ENCODE results near the gene FGF11. TPM values are rescaled to one million over a fixed set of nuclear protein-coding genes. Genes with fewer than 3 reads are reported as not detected.

The FGF11 gene
- 2.1 and 3.9 TPM in 2 replicates for total RNA-seq

DNA sequence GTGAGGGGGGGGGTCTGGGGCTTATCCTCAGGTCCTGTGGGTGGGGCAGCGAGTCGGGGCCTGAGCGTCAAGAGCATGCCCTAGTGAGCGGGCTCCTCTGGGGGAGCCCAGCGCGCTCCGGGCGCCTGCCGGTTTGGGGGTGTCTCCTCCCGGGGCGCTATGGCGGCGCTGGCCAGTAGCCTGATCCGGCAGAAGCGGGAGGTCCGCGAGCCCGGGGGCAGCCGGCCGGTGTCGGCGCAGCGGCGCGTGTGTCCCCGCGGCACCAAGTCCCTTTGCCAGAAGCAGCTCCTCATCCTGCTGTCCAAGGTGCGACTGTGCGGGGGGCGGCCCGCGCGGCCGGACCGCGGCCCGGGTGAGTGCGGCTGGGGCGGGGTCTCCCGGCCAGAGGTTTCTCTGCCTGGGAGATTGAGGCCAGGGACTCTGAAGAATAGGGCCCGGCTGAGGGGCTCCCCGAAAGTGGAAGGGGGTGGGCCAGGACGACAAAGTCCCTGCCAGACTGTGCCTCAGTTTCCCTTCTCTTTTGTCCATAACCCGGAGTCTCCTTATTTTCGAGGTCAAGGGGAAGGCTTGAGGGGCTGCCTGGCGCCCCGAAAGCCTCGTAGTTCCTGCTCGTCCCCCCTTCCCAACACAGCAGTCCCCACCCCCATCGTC is at the start of gene FGF11:
TSS of gene FGF11 (plus strand) at position 51 of the 651 bp plus-strand sequence. CDS start at position 160, 109 bp downstream.

DNA sequence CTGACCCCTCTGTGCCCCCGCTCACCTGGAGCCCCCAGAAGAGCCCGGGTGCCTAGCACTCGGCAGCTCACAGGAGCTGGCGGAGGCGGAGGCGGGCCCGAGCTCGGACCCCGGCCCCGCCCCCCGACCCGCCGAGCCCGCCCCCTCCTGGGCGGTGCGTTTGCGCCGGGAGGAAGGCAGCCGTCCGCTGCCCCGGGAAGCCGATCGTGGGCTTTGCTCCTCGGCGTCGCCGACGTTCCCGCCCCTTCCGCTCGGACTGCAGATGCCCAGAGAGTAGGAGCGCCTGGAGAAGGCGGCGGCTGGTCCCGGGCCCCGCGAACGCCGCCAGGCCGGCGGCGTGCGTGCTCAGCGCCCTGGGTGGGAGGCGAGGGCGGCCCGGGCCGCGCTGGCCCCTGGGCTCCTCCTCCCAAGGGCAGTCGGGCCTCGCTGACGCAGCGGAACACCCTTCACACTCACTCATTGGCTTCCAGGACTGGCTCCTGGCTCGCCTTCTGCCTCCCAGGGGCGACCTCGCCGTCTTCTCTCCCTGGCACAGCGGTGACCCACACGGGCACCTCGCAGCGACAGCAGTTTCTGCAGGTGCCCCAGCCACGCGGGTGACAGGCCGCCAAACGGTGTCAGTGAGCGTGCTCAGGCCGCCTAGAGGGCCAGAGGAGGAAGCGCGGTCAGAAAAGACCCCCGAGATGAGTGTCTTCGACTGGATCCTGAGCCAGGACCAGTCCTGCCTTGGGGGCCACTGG is 44.7 kb upstream of the FGF11 start, which contains the start of gene PLSCR3:
TSS of gene PLSCR3 (minus strand) at position 74 of the 740 bp plus-strand sequence. CDS start 415 bp downstream, outside the sequence.

DNA sequence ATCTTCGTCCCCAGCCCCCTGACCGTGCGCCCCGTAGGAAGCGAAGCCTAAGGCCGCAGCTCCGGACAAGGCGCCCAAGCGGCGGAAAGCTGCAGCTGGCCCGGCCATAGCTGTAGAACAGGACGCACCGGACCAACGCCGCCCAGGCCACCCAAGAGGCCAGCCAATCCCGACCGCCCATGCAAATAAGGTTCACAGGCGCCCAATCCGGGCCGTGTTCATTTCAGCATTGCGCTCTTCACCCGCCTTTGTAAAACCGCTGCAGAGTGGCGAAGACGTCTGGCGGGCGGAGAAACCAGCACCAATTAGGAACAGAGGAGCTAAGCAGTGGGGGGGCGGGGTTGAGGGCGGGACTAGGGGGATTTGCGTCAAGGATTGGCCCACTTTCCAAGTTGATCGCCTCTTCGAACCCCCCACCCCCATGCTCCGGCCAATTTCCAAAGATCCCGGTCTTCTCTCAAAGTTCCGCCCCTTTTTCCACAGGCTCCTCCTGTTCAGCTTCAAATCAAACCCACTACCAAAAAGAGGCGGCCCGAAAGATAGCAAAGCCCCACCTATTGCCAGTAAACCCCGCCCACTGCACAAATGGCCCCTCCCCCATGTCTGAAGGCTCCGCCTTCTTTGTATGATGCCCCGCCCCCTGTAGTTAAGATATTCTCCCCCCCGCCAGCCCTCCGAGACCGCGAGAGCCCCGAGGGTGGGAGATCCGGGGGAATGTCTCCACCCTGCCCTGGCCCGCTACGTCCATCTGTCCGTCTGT is 35.2 kb upstream of the FGF11 start, which contains the start of gene TMEM256:
TSS of gene TMEM256 (minus strand) at position 121 of the 760 bp plus-strand sequence. CDS start at position 108, 13 bp downstream.

DNA sequence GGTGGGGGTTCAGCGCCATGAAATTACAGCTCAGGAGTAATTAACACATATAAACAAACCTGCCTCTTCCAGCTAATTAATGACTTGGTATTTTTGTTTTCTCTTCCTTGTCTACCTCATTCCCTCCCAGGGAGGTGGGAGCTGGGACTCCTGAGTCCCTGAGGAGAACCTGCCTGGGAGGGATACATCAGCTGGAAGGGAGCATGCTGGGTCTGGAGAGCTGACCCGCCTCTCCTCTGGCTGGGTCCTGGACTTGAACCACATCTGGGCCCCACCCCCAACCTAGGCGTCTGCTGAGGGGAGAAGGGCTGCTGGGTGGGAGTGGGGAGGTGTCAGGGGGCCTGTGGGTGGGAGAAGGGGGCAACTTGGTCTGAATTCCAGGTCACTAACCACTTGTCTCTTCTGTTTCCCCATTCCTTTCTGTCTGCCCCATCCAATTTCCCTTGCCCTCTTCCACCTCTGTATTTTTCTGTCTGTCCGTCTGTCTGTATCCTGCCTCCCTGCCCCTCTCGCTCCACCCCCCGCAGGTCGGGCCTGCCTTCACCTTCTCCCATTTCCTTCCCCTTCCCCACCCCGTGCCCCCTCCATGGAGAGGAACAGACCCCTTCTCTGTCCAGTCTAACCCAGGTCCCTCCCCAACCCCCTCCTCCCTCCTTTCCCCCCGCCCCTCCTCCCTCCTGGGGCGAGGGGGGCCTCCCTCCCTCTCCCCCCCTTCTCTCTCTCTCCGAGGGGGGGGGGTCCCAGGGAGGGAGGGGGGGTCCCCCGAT is 31.6 kb upstream of the FGF11 start, which contains the start of gene NLGN2:
TSS of gene NLGN2 (plus strand) at position 361 of the 767 bp plus-strand sequence. CDS start 411 bp downstream, outside the sequence.

DNA sequence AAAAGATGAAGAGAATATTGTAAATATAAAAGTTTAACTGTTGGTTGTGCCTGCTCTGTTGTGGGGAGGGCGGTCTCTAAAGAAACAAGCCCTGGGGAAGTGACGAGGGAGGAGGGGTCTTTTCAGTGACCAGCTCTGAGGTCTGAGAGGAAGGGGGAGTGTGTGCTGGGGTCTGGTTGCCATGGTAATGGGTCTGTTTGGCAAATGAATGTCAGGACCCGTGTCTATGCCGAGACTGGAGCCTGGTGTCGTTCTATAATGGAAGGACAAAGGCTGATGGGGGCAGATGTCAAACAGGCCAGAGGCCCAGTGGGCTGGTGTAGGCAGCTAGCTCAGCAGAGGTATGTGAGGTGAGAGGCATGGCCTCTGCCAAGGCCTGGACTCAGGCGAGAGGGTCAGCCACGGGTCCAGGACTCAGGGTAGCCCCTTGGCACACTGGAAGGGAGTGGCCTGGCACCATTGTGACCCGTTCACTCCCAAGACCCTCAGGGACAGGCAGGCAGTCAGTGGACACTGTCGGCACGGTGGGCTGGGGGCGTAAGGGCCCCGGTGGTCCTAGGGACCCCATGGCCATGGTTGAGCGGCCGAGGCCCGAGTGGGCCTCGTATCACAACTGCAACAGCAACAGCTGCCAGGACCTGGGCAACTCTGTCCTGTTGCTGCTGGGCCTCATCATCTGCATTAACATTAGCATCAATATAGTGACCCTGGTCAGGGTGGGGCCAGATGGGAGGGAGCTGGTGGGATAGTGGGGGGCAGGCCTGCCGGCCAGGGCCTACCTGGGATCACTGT is 19.3 kb upstream of the FGF11 start, which contains the start of gene SPEM1:
TSS of gene SPEM1 (plus strand) at position 506 of the 792 bp plus-strand sequence. CDS start at position 567, 61 bp downstream.

DNA sequence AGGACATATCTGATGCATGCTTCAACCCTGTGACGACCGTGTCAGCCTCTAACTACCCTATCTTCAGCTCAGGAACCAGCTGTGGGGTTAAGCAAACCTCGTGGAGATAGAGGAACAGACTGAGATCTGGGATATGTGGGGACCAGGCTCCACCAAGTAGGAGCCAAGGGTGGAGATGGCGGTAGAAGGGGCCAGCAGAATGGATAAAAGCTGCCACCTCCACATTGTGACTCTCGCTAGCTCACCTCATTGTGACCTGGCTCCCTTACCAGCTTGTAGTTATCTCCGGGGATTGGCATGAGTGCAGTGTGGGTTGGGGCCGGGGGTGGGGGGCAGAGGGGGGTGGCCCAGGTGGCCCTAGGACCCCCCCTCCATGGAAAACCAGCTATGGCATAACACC is 14.0 kb upstream of the FGF11 start, which contains the start of gene SPEM2:
TSS of gene SPEM2 (plus strand) at position 301 of the 400 bp plus-strand sequence. CDS start at position 374, 73 bp downstream.

DNA sequence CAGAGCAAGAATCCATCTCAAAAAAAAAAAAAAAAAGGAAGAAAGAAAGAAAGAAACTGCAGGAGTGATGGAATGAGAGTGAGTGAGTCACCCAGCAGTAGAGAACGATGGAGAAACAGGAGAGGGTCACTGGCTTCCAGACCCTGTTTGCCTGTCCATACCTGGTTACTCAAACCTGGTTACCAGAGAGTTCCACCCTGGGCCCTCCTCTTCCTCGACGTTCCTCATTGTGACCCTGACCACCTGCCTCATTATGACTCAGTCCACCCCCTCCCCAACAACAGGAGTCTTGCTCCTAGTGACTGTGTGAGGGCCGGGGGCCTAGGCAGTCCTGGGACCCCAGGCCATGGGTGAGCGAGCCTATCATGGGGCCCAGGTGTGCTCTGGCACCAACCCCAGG is 10.8 kb upstream of the FGF11 start, which contains the start of gene SPEM3:
TSS of gene SPEM3 (plus strand) at position 301 of the 400 bp plus-strand sequence. CDS start at position 347, 46 bp downstream.

DNA sequence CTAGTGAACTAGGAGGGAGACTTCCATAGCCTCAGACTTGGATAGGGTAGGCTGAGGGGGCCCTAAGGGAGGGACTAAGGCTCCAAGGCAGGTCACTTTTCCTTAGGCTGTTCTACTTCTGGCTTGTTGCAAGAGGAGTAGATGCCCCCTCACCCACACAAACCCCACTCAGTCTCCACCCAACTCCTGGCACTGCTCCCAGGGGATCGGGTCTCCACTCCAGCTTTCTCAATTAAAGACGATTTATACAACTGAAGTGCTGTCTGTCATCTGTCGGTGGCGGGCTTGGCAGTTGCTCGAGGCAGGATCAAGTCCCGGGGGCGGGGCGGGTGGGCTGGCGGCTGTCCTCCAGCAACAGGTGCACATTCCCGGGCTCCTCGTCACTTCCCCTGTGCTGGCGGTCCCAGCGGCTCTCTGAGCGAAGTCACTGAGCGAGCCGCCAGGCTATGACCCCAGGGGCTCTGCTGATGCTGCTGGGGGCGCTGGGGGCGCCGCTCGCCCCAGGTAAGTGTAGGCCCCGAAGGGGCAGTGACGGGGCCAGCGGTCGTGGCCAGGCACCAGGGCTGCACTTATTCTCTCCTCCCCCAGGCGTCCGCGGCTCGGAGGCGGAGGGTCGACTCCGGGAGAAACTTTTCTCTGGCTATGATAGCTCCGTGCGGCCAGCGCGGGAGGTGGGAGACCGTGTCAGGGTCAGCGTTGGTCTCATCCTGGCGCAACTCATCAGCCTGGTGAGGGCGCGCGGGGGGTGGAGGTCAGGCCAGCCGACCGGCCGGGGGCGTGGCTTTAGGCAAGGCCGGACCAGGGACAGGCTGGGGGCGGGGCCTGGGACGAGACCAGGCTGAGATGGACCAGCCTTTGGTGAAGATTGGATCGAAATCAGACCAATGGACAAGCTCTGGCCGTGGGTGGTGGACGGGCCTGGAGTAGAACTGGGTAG is 5.6 kb downstream of the FGF11 start, which contains the start of gene CHRNB1:
TSS of gene CHRNB1 (plus strand) at position 380 of the 937 bp plus-strand sequence. CDS start at position 447, 67 bp downstream.

DNA sequence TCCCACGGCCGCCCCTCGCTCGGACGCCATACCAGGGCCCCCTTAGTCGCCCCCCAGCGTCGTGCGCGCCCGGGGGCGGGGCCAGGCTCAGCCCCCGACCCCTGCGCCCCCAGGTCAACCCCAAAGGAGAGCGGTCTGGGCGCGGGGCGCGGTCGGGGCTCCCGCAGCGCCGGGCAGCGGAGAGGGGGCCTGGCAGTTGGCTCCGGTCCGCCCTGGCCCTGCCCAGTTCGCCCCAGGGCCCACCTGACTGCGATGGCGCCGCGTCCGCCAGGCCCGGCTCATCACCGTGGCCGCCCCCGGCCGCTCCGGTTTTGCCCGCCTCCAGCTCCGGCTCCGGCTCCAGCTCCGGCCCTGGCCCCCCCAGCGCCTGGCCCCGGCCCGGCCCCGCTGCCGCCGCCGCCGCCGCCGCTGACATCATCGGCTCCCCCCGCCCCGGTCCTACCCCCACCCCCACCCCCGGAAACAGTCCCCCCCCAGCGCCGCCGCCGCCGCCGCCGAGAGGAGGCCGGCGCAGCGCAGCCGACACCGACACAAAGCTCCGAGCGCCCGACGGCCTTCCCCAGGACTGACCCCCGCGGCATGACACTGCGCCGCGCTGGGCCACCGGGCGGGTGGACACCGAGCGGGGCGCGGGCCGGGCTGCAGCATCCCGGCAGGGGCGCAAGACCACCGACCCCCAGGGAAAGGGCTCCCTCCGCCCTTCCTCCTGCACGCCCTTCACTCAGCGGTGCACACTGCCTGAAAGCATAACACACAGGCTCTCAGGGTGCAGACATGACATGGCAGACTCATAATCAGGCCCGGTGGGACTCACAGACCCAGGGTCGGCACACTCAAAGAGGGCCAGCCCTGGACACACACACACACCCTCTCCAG is 40.1 kb downstream of the FGF11 start, which contains the start of gene ZBTB4:
TSS of gene ZBTB4 (minus strand) at position 419 of the 876 bp plus-strand sequence. CDS start 12,830 bp downstream, outside the sequence.

DNA sequence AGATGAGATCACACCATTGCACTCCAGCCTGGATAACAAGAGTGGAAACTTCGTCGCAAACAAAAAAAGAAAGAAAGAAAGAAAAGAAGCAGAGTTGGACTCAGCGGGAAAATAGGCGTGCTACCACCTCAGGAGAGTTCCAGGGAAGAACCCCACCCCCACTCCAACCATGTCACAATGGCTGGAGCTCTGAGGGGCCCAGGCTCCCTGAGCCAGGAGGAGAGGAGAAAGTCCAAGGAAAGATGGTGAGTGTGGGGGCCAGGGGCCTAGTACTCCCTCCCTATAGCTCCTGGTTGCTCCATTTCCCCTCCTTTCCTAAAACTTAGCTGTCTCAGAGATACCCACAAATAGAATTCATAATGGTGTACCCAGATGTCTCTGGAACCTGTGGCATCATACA is 42.0 kb downstream of the FGF11 start, which contains the start of gene SLC35G6:
TSS of gene SLC35G6 (plus strand) at position 172 of the 400 bp plus-strand sequence. CDS start at position 243, 71 bp downstream.

DNA sequence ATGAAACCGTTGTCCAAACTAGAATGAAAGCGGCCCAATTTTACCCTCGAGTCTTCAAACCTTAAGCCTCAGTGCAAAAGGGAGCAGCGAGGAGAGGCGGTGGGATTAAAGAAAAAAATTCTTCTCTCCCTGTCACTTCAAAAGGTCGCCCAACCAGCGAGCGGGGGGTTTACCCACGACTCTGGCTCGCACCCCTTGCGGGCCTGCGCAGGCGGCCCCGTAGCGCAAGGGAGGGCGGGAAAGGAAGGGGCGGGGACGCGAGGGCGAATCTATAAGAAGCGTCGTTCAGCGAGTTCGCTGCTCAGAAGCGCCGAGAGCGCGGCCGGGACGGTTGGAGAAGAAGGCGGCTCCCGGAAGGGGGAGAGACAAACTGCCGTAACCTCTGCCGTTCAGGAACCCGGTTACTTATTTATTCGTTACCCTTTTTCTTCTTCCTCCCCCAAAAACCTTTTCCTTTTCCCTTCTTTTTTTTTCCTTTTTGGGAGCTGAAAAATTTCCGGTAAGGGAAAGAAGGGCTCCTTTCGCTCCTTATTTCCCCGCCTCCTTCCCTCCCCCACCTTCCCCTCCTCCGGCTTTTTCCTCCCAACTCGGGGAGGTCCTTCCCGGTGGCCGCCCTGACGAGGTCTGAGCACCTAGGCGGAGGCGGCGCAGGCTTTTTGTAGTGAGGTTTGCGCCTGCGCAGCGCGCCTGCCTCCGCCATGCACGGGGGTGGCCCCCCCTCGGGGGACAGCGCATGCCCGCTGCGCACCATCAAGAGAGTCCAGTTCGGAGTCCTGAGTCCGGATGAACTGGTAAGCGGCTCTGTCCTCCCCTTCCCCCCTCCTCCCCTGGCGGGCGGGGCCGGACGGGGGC is 45.0 kb downstream of the FGF11 start, which contains the start of gene POLR2A:
TSS of gene POLR2A (plus strand) at position 300 of the 852 bp plus-strand sequence.

Other genes starting within 250 kb of the FGF11 start
- gene DLG4, start 219.7 kb upstream of the FGF11 start, total RNA-seq, result 2.5 and 11.8 TPM in 2 replicates
- 304 and 499 TPM in 2 replicates for gene ACADVL, start 219.6 kb upstream of the FGF11 start, total RNA-seq
- 82.5 and 91.1 TPM in 2 replicates for gene DVL2, start 205.0 kb upstream of the FGF11 start, total RNA-seq
- 43.6 and 47.1 TPM in 2 replicates for gene PHF23, start 200.1 kb upstream of the FGF11 start, total RNA-seq
- gene GABARAP, start 197.1 kb upstream of the FGF11 start, total RNA-seq, result 155 and 349 TPM in 2 replicates
- gene CTDNEP1, start 187.8 kb upstream of the FGF11 start, total RNA-seq, result 28.7 and 34.3 TPM in 2 replicates
- 31.0 and 42.6 TPM in 2 replicates for gene ELP5, start 187.3 kb upstream of the FGF11 start, total RNA-seq
- gene CLDN7, start 177.0 kb upstream of the FGF11 start, total RNA-seq, result 3.9 and 15.2 TPM in 2 replicates
- gene SLC2A4, start 157.8 kb upstream of the FGF11 start, total RNA-seq, result not detected in 2 replicates
- gene YBX2, start 144.9 kb upstream of the FGF11 start, total RNA-seq, result under 0.01 and 0.11 TPM in 2 replicates
- 237 and 847 TPM in 2 replicates for gene EIF5A, start 131.9 kb upstream of the FGF11 start, total RNA-seq
- gene GPS2, start 124.2 kb upstream of the FGF11 start, total RNA-seq, result 43.2 and 91.3 TPM in 2 replicates
- gene NEURL4, start 110.2 kb upstream of the FGF11 start, total RNA-seq, result 18.9 and 25.1 TPM in 2 replicates
- gene ACAP1, start 103.0 kb upstream of the FGF11 start, total RNA-seq, result under 0.01 and 0.33 TPM in 2 replicates
- 9.4 and 12.6 TPM in 2 replicates for gene KCTD11, start 87.3 kb upstream of the FGF11 start, total RNA-seq
- not detected in 2 replicates for gene TMEM95, start 84.4 kb upstream of the FGF11 start, total RNA-seq
- 14.1 and 27.5 TPM in 2 replicates for gene TNK1, start 58.4 kb upstream of the FGF11 start, total RNA-seq
- gene PLSCR3, start 45.0 kb upstream of the FGF11 start, total RNA-seq, result 51.8 and 64.1 TPM in 2 replicates
- 83.7 and 304 TPM in 2 replicates for gene TMEM256, start 35.4 kb upstream of the FGF11 start, total RNA-seq
- 4.9 and 9.8 TPM in 2 replicates for gene NLGN2, start 31.7 kb upstream of the FGF11 start, total RNA-seq
- not detected in 2 replicates for gene SPEM1, start 19.2 kb upstream of the FGF11 start, total RNA-seq
- gene SPEM2, start 13.9 kb upstream of the FGF11 start, total RNA-seq, result not detected in 2 replicates
- gene SPEM3, start 10.7 kb upstream of the FGF11 start, total RNA-seq, result not detected in 2 replicates
- 8.6 and 16.8 TPM in 2 replicates for gene TMEM102, start 4.1 kb upstream of the FGF11 start, total RNA-seq
- gene CHRNB1, start 5.5 kb downstream of the FGF11 start, total RNA-seq, result 5.7 and 13.0 TPM in 2 replicates
- 33.9 and 36.1 TPM in 2 replicates for gene ZBTB4, start 40.1 kb downstream of the FGF11 start, total RNA-seq
- gene SLC35G6, start 41.9 kb downstream of the FGF11 start, total RNA-seq, result not detected in 2 replicates
- gene POLR2A, start 44.9 kb downstream of the FGF11 start, total RNA-seq, result 106 and 112 TPM in 2 replicates
- gene TNFSF12, start 109.5 kb downstream of the FGF11 start, total RNA-seq, result 3.4 and 3.5 TPM in 2 replicates
- 1.4 and 1.6 TPM in 2 replicates for gene TNFSF13, start 119.2 kb downstream of the FGF11 start, total RNA-seq
- 40.0 and 67.6 TPM in 2 replicates for gene SENP3, start 122.4 kb downstream of the FGF11 start, total RNA-seq
- 2.4 and 3.3 TPM in 2 replicates for gene CD68, start 140.1 kb downstream of the FGF11 start, total RNA-seq
- 58.5 and 227 TPM in 2 replicates for gene MPDU1, start 144.3 kb downstream of the FGF11 start, total RNA-seq
- 9.0 and 14.5 TPM in 2 replicates for gene SOX15, start 150.6 kb downstream of the FGF11 start, total RNA-seq
- 36.1 TPM in 2 replicates for gene FXR2, start 175.4 kb downstream of the FGF11 start, total RNA-seq
- gene SAT2, start 188.3 kb downstream of the FGF11 start, total RNA-seq, result 16.7 and 38.1 TPM in 2 replicates
- gene SHBG, start 190.6 kb downstream of the FGF11 start, total RNA-seq, result 0.87 and 2.4 TPM in 2 replicates
- gene ATP1B2, start 211.4 kb downstream of the FGF11 start, total RNA-seq, result not detected in 2 replicates
- 38.9 and 58.5 TPM in 2 replicates for gene TP53, start 248.0 kb downstream of the FGF11 start, total RNA-seq
- gene WRAP53, start 249.0 kb downstream of the FGF11 start, total RNA-seq, result 4.7 and 7.0 TPM in 2 replicates